IPS DF 19.7 (cell line): ENCODE measurements around the gene SLC6A6.
A peak's percentile ranks its signal among the peaks of the same experiment; 100 is the strongest.

ENCODE experiments used
- DNase-seq: peaks from one replicate; pipeline ENCODE4 v3.0.0-alpha.2; 2013; ENCODE audit warnings: low read depth, low spot score

The SLC6A6 gene

DNA sequence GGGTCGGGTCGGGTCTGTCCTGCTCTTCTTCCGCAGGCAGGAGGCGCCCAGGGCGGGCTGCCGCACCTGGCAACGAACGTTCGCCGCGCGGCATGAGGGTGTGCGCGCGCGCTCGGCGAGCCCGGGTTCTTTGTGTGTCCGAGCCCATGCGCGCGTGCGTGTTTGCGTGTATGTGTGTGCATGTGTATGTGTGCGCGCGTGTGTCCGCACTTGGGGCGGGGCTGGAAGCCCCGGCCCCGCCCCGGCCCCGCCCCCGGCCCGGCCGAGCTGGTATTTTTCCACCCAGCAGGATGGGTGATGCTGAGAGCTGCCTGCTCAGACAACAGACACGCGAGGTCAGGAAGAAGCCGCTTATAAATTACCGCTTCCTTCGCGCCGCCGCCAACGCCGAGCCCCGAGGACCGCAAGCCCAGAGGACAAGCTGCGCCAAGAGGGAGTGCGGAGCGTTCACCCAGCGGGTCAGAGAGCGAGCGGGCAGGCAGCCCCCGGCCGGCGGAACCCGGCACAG is at the start of gene SLC6A6:
SLC6A6 (plus strand) TSS at position 303 of the 508 bp plus-strand sequence. CDS start 41,029 bp downstream, outside the sequence.
- DNase-seq: peak; percentile 88

DNA sequence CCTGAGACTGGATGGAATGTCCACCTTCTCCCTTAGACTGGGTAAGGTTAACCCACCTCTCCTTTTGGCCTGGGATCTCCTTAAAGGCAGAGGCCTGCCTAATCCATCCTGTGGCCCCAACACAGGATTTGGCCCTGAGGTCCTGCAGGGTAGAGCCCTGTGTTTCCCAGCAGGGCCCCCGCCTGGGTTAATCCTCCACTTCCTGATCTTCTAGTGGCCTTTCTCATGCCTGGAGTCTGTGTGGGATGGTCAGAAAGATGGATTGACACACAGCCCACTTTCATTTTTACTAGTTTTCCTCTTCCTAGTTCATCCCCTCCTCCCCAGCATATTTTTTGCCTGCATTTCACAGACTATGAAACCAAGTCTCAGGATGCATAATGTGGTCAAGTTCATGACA is 48.9 kb upstream of the SLC6A6 start:
- no peak for DNase-seq

DNA sequence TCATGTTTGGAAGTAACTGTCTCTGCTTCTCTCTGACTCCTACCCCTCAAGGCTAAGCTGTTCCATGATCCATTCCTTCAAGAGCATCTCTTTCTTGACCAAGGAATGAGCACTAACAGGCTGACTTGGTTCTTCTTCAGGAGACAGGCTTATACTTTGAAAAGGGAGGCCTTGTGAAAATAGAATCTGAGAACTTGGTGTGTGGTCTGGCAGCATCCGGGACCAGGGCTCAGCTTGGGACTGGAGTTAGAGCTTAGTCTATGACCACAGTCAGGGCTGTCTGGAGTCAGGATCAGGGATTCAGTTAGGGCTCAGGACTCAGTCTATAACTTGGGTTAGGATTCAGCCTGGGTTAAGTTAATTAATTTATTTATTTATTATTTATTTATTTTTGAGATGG is 44.9 kb upstream of the SLC6A6 start:
- DNase-seq: no peak

DNA sequence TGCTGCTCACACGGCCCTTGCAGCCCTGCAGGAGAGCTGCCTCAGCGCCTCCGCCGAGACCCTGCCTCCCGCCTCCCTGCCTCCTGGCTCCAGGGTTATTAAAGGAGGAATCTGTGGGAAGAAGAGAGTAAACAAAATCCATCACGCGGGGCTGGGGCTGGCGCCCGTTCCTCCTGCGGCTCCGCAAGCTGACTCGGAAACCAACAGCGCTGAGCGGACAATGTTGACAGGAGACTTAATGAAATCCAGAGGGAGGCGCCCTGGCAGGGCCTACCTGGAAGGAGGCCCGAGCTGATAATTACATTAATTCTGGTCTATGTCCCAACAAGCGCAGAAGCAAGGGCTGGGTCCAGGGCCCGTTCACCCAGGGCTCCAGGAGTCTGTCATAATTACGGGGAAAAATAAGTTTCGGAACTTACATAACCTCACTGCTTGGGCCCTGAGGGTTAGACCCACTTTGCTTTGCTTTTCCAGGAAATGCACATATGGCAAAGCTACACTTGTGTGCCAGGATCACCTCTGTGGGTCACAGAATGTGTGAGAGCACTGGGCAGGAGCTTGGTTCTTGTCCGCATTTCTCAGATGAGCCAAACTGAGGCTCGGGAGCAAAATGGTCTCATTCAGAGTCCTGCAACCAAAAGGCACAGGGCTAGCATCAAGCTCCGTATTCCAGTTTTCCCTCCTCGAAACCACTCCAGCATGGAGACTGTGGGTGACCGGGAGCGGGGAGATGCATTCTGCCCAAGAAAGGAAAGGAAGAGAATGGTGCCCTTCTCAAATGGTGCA is 43.8 kb upstream of the SLC6A6 start:
- no peak for DNase-seq

DNA sequence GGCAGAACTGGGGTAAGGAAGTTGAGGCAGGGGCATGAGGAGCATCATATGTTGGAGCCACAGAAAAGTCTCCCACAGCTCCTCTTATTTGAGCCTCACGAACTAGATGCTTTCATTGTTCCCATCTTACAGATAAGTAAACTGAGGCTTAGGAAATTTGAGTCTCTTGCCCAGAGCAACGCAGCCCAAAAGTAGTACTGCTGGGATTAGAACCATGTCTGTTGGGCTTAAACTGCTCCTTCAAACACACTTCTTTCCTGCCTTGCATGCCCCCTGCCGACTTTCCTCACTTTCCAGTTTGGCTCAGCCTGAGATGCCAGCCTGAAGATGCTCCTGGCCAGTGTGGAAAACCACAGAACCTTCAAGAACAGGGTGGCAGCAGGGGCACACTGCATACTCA is 43.1 kb upstream of the SLC6A6 start:
- DNase-seq: no peak

DNA sequence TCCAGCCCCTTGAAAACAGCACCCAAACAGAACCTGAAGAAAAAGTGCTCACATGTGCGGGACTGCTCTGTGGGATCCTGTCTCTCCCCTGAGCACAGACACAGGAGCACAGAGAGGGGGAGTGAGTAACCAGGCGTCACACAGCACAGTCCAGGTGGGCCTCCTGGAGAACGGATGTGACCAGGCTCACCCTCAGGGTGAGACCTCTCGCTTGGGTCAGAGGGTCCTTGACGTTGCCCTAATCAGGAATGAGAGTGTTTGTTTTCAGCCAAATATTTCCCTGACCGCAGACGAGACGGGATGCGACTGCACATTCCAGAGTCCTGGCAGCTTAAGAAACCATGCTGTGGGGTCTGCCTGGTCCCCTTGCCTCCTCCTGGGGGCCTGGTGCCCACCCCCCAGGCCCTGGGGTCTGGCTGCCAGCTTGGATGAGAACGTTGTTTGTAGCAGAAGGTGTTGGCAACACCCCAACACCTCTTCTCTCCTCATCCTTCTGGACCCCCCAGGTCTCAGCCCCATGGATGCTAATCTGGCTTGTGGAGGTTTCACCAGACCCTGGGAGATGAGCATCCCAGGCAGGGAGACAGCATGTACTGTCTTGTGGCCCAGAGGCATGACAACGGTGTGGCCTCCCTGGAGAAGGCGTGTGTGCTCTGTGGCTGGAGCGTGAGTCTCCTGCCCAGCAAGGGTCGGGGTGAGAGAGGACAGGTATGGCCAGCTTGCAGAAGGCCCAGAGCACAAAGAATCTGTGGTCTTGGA is 42.1 kb upstream of the SLC6A6 start:
- no peak for DNase-seq

DNA sequence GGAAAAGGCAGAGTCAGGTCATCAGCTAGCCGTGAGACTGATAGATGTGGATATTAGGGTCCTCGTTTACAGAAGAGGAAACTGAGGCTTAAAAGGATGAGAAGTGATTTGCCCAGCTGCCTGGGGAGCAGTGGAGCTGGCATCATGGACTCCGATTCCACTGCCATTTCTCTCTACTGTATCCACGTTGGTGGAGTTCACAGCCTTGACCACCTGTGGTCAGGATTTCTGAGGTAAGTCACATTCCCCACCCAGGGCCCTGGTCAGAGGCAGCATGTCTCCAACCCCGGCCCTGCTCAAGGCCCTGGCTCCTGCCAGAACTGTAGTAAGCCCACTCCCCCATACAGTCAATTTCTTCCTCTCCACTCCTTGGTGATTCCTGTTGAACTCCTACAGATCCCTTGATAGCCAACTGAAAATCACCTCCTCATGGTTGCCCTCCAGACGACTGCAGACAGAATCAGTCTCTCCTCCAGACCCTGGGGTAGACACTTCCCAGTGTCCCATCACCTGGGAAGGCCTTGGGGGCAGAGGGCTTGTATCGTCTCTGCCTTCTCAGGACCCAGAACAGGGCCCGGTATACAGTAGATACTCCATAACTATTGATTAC is 41.2 kb upstream of the SLC6A6 start:
- no peak for DNase-seq

DNA sequence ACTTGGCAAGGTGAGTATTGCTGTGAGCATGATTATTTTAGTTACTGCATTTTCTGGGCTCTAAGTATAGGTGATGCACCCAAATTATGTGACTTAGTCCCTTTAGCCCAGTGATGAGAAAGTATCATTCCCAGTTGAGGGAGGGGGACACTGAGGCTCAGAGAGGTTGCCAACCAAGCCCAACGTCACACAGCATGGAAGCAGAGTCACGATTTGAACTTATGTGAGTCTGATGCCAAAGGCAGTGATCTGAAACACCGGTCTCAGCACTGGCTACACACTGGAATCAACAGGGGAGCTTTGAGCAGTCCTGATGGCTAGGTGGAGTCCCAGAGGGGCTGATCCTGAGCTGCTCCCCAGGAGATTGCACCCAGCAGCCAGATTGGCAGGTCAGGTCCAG is 39.5 kb upstream of the SLC6A6 start:
- no peak for DNase-seq

DNA sequence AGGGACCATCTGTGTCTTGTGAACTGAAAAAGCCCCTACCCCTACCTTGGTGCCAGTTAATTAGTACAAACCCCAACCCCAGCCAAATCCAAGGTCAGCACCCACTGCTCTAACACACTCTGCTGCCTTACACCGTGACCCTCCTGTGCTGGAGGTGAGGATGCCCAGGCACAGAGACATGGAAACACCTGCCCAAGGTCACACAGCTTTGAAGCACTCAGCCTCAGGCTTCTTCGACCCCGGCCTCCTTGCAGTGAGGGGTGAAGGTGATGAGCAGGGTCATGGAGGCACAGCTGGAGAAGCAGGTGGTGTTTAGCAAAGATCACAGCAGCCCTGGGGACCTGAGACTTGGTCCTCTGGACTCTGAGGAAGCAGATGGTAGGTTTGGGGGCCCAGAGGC is 39.0 kb upstream of the SLC6A6 start:
- DNase-seq: no peak

DNA sequence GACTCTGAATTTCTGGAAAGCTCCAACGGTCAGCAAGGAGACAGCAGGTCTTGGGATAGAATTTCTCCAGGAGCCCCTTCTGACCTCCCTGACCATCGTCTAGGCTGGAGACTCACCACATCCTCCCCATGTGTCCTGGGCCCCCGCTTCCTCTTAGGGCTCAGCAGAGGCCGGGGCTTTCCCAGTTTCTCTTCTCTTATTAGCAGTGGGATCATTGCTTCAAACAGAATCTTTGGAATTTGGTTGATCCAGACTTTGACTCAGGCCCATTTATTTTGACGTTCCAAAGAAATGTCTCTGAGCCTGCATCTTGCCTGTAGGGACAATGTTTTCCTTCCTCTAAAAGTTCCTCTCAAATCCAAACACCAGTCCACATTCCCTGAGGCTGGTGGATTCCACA is 38.4 kb upstream of the SLC6A6 start:
- DNase-seq: no peak

DNA sequence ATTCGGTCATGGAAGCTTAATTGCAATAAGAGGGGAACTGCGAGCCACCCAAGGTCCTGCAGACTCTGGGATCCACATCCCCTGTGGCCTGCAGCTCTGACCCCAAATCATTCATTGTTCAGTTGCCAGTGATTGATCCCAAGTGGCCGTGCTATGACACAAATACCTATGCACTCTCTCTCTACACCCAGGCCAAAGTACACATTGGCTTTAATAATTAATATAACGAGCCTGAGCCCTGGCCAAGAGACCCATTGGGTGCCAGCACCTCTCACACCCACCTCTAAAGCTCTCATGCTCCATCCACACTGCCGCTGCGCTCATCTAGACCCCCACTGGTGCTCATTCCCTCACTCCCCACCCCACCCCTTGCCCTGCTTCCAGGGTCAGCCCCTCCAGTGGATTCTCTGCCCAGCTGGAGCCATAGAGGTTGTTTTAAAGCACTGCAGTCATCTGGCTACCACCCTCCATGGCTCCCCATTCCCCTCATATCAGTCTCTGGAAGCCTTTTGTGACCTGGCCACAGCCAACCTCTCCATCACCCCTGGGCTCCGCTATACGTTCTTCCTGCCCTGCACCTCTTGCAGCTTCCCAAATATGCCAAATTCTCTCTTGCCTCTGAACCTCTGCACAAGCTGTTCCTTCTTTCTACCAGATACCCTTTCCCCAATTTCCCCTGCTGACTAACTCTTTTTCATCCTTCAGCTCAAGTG is 37.7 kb upstream of the SLC6A6 start:
- no peak for DNase-seq

DNA sequence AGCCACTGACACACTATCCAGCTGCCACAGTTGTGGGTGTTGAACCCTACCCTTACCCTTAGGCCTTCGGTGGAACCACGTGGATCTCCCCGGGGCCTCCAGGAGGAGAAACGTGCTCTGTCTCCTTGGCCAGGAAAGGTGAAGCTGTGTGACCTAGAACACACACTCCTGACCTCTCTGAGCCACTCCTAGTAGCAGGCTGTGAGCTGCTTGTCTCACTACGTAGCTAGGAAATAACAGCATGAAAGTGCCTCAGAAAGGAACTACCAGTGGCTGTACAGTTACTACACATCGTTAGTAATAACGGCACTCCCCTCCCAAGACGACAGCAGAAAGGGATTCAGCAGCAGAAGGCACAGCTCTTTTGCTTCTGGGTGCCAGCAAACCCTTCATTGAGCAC is 36.2 kb upstream of the SLC6A6 start:
- DNase-seq: no peak

DNA sequence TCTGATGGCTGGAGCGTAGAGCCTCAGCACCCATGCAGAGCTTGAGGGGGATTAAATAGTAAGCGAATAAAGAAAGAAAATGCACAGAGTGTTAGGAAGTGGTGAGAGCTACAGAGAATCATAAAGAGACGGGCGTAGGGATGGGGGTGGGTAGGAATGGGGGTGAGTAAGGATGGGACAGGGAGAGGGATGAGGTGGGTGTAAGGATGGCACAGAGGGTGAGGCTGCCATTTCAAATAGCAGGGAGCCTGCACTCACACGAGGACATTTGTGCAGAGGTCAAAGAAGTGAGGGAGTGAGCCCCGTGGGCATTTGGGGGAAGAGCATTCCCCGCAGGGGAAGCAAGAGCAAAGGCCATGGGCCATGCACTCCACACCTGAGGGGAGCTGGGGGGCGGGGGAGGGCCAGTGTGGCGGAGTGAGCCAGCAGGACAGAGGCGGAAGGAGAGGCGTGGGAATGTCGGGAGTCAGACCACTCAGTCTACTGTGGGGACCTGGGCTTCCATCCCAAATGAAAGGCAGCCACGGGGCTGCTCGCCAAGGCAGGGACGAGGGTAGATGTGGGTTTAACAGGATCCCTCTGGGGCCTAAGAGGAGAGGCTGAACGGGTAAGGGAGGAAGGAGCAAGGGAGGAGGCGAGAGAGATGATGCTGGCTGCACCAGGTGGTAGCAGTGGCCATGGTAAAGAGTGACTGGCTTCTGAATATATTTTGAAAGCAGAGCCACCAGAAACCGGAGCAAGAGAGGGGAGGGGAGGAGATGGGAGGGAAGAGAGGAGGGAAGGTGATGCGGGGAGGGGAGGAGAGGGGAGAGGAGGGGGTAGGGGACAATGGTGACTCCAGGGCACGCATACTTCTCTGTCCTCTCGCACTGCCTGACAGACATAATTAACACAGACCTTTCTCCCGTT is 35.2 kb upstream of the SLC6A6 start:
- no peak for DNase-seq

DNA sequence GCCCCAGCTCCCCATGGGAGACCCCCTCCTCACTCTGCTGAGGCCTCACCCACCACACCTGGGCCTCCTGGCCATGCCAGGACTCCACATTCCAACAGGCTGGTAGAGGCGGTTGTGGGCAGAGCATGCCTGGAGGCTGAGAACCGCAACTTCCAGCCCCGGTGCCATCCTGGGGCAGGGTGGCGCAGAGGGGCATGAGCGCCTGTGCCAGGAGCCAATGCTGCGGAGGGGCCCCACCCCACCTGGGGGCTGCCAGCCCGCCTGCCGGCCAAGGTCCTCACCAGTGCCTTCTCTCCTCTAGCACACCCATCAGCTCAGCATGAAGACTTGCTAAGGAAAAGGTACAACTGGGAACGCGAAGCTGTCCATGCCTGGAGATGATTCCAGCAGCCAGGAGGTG is 34.3 kb upstream of the SLC6A6 start:
- no peak for DNase-seq

DNA sequence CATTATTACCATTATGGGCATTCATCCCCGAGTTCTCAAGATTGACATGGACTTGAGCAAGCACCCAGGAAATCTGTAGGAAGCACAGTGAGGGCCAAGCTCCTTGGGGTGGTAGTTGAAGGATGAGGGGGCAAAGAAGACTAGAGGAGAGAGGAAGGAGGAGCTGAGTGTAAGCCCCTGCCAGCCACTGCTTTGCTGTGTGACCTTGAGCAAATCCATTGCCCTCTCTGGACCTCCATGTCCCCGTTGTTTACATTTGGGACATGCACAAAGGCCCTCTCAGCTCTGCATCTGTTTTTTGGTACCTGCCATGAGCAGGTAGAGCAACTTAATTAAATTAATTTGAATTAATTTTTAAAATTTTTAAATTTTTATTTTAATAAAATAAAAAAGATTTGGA is 33.5 kb upstream of the SLC6A6 start:
- no peak for DNase-seq

DNA sequence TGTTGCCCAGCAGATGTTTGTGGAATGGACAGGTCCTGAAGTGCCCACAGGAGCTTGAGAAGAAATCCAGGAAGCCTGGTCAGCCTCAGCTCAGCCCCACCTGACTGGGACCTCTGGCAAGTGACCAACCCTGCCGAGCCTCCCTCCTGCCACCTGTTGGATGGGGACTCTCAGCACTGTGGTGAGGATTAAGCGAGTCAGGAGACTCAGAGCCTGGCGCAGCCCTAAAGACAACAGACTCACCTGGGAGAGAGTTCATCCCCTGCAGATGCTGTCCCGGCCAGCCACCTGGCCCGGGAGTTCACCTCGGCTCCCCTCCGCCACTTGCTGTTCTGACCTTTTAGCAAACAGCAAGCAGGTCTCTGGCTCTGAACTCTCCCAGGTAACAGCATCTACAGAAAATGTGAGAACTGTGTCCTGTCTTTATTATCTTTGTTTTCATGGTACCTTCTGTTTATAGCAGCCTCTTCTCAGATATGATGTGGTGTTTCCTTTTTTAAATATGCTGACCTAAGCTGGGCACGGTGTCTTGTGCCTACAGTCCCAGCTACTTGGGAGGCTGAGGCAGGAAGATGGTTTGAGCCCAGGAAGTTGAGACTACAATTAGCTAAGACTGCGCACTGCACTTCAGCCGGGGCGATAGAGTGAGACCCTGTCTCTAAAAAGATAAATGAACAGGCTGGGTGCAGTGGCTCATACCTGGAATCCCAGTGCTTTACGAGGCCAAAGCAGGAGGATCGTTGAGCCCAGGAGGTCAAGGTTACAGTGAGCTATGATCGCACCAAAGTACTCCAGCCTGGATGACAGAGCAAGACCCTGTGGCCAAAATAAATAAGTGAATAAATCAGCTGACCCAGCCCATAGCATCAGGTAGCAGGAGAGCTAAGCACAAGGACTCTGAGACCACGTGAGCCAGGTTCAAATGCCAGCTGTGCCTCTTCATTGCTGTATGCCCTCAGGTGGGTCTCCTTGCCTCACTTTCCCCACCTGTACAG is 32.4 kb upstream of the SLC6A6 start:
- peak; percentile 56 for DNase-seq

DNA sequence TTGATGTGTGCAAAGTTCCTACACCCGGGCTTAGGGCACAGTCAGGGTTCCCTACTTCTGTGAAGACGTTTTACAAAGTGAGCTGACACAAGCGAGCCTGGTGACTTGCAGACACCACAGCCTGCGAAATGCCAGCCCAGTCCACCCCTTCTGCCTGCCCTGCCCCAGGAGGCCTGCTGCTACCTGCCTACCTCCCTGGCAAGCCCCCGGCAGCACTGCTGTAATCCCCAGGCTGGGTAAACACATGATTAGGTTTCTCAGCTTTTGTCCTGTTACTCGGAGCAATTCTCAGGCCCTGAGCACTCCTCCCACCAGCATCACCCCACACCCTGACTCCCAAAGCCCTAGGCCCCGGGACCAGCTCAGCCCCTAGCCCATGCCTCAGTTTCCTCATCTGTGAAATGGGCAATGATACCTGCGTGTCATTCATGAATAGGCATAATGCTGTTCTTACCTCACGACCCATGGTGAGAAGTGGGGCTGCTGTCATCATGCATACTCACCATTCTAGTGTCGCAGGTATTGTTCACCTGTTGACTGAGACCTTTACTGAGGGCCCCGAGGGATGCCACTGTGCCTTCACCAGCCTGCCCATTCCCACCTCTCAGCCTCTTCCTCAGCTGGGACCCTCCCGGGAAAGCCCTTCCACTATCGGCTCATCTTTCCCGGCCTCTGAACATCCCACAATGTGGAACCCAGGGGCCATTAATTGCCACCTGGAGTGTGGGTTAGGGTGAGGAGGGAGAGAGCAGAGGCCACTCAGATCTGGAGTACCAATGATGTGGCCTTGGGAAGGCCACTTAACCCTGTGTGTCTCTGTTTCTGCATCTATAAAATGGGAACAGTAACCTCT is 31.5 kb upstream of the SLC6A6 start:
- no peak for DNase-seq

DNA sequence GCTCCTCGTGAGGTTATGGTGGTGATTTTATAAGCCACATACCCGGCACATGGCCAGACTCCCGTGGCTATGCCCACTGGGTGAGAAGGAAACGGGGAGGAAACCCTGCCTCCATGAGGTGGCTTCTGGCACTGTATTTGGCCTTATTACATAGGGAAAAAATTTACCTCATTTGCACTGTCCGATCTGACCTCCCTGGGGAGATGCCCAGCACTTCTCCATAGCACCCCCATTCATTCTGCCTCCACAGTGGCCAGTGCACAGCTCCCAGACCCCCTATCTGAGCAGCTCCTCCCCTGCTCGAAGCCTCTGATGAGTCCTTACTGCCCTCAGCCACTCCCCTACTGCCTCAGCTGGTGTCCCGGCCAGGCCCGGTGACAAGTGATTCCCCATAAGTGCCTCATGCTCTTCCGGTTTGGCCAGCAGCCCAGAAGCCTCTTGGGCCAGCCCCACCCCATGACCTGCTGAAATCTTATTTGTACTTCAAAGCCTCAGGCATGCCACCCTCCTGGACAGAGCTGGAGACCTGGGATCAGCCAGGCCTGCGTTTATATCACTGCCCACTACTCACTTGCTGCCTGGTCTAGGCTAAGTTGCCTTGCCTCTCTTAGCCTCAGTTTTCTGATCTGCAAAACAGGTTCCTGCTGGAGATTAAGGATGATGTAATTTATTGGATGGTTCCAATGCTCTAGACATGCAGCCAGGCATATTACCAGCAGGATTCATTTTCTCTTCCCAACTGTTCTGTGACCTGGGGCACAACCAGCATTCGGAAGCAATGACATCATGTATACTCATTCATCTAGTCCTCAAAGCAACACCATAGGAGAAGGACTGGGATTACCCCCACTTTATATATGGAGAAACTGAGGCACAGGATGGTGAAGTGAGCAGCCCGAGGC is 30.6 kb upstream of the SLC6A6 start:
- DNase-seq: no peak
